ENCODE results near the gene TMEM138.

The TMEM138 gene

GRCh38 chr11:61411589-61411988 lies 49.4 kb downstream of the TMEM138 start:
- no peak for DNase-seq

- DNase-seq = no peak
Measured at GRCh38 chr11:61413496-61413895, 51.3 kb downstream of the TMEM138 start.

GRCh38 chr11:61414547-61414946 lies 52.4 kb downstream of the TMEM138 start:
- DNase-seq = no peak

GRCh38 chr11:61415381-61415780 lies 53.2 kb downstream of the TMEM138 start:
- no peak for DNase-seq

GRCh38 chr11:61416941-61417340 lies 54.8 kb downstream of the TMEM138 start:
- DNase-seq = no peak

- no peak for DNase-seq
Measured at GRCh38 chr11:61417670-61418069, 55.5 kb downstream of the TMEM138 start.

GRCh38 chr11:61418136-61418535 lies 56.0 kb downstream of the TMEM138 start:
- no peak for DNase-seq
